HG02885 (cell line): ENCODE results near the gene FAM241A.
"Not testable (repeated sequence)": the region's sequence is repeated elsewhere in the genome, so short reads cannot be mapped to it uniquely, and the experiment has no call there.

Experiments
- ATAC-seq: cut with Tn5 transposase; IDR thresholded peaks from one replicate; pipeline ENCODE4 v1.9.1; 2021; ENCODE audit warnings: mild to moderate bottlenecking; ENCODE audit not compliant: unreplicated experiment, poor library complexity

FAM241A gene

GRCh38 chr4:112171051-112171763 is 26.0 kb downstream of the FAM241A start:
- not testable (repeated sequence) for ATAC-seq

GRCh38 chr4:112172180-112172579 is 26.9 kb downstream of the FAM241A start:
- peak; percentile 86 for ATAC-seq

GRCh38 chr4:112173593-112174558 is 28.6 kb downstream of the FAM241A start:
- ATAC-seq = no peak

DNA sequence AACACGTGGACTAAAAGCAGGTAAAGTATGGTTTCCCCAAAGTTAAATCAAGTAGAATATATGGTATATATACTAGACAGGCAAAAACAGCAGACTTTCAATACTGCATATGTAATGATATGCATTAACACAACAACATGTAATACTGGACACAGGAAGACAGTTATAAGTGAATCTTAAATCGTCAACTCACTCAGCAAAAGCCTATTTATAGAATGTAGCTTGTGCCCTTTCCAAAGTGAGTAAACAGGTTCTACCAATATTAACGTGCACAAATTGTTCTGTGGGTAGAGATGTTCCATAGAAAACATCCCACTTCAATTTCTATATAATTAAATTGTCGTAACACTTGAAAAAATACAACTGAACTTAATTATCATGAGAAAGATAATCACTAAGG is 30.6 kb downstream of the FAM241A start:
- ATAC-seq = no peak

DNA sequence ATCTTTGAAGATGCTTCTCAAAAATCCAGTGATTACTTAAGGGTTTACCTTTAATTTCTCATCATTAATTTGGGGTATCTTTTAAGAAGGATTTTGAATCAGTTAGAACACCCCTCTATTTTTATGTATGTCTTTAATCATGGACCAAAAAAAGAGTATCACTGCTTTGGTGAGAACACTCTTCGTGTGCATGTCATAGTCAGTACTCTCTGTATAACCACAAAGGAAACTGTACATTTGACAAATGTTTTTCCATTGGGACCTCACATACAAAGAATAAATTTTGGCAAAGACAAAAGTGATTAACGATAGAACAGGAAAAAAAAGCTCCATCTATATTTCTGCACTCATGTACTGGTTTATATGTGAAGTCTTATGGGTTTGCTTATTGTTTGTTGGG is 31.3 kb downstream of the FAM241A start:
- ATAC-seq = peak; percentile 54

DNA sequence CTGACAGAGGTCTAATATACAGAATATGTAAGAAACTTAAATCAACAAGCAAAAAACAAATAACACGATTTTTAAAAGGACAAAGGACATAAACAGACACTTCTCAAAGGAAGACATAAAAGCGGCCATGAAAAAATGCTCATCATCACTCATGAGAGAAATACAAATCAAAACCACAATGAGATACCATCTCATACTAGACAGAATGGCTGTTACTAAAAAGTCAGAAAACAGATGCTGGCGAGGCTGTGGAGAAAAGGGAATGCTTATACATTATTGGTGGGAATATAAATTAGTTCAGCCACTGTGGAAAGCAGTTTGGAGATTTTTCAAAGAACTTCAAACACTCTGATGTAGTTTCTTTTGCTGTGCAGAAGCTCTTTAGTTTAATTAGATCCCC is 33.5 kb downstream of the FAM241A start:
- ATAC-seq = not testable (repeated sequence)

DNA sequence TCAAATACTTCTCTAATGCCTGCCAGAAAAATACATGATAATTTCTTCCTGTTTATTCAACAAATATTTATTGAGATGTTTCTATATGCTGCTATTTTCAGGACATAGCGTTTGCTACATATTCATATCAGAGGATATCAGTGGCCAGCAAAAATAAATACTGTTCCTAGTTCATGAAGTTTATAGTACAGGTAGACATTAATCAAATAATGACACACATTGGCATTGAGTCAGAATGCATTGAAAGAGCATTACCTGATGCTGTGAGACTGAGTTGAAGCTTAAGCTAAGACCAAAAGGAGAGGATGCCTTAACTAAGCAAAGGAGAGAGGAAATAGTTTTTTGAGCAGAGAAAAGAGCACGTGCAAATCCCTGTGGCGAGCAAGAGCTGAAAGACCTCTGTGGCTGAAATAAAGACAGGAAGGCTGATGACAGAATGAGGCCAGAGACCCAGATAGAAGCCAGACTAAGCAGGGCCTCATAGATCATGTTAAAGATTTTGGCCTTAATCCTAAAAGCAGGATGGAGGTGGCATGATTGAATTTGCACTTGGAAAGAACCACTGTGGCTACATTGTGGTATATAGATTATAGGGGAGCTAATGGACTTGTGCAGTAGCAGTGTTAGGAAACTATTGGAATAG is 36.2 kb downstream of the FAM241A start:
- no peak for ATAC-seq

DNA sequence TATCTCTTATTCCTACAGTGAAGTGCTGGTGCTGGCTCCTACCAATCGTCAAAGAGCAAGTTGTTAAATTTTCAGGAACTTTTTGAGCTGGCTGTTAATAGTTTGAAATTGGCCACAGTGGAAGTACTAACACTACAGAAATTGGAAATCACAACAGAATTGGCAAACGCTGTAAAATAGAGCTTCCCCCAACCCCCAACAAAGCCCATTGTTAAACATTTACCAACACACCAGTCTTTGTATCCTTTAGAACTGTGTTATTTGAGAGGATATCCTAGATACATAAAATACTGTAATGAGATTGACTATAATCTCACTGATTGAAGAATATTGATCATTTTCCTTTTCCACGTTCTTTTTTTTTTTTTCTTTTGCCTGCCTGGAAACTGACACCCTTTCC is 37.4 kb downstream of the FAM241A start:
- ATAC-seq = no peak

DNA sequence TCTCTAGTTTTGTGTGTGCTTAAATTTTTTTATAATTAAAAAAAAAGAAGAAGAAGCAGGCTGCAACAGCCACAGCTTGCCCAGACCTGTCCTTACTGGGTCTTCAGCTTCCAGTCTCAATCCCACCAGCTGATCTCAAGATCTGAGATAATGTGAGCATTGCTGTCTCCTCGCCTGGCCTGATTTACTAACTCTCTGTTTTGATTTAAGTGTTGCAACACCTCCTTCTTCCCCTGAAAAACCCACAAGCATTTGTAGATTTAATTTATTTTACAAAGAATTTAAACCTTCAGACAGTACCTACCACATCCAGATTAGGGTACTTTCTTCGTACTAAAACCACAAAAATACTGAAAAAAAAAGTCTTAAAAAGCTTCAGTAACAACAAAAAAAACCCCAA is 38.0 kb downstream of the FAM241A start:
- ATAC-seq = no peak

DNA sequence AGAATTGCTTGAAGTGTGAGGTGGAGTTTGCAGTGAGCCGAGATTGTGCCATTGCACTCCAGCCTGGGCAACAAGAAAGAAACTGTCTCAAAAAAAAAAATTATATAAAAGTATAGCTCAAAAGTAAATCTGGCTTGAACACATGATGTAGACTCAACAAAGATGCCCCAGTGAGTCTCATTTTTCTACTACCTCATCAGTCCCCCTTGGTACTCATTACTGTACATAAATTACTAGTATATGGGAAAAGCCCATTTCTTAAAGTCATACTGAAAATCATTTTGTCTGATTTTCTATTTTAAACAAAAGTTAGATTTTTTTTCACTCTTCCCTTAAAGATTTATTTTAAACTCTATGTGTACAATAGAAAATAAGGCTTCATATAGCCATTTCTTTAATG is 39.2 kb downstream of the FAM241A start:
- no peak for ATAC-seq

- ATAC-seq = peak; percentile 49
Observed at GRCh38 chr4:112185334-112185733, 40.1 kb downstream of the FAM241A start.

DNA sequence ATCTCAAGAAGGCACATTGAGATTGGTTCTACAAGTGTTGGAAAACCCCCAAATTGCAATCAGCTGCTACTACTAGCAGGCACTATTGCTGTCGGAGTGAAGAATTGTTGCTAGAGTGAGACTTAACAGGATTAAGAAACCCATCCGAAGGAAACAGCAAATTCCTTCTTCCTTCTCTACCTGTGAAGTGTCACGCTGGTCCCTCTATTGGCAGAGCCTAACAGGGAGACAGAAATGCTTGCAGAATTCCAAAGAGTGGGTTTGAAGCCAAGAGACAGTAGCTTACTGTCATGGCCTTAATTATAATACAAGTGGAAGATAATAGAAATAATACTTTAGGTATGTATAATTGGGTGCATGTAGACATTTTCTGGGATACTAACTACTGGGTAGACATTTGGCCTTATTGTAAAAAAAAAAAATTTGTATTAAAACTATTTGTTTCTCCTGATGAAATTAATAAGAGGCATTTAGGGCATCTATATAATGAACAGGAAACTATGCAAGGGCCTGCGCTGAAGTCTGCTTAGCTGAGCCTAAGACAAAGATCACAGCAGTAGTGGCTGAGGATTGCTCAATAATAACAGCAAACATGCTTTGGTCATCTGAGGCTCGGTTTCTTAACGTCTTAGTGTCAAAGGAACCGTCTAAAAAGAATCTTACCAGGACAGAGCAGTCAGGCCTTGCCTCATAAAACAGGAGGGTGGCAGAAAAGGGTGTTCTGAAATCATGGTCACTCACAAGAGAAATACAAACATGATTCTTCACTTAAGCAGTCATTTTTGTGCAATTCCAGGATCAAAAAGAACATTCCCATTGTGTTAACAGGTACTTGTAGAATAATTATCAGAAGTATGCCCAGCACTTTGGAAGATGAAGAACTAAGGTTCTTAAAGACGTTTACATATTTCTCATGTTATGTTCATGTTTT is 40.8 kb downstream of the FAM241A start:
- ATAC-seq = no peak

DNA sequence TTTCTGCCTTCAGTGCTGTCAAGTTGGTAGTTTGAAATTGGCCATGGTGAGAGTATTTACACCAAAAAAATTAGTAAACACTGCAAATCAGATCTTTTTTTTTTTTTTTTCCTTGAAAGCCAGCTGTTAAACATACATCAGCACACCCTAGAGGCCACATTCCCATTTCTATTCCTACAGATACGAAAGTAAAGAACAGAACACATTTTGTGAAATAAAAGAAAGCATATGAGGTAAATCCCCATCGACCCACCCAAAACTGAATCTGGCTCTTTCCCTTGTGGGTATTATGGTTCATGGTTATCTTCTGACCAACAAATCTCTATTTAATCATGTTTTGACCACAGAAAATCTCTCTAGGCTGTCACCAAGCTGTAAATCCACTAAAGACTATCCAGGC is 44.5 kb downstream of the FAM241A start:
- no peak for ATAC-seq

- no peak for ATAC-seq
Observed at GRCh38 chr4:112190684-112191083, 45.4 kb downstream of the FAM241A start.

- no peak for ATAC-seq
Observed at GRCh38 chr4:112196461-112196860, 51.2 kb downstream of the FAM241A start.

DNA sequence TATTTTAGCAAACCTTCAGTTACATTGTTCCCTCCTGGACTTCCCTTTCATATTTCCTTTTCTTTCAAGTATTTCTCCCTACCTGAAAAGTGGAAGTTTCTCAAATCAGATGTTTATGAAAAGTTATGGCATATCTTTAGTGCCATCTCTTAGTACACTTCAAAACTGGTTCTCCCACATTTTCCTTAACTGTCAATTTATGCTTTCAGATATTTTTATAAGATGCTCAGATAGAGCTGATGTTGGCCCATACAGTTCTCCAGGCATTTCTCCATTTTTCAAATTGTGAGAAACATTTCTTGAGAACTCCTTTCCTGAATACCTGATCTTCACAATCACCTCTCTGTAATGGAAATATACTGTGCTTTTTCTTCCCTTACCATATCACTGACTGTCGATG is 53.8 kb downstream of the FAM241A start:
- peak; percentile 25 for ATAC-seq

- ATAC-seq = peak; percentile 49
Observed at GRCh38 chr4:112201915-112202505, 56.8 kb downstream of the FAM241A start.

DNA sequence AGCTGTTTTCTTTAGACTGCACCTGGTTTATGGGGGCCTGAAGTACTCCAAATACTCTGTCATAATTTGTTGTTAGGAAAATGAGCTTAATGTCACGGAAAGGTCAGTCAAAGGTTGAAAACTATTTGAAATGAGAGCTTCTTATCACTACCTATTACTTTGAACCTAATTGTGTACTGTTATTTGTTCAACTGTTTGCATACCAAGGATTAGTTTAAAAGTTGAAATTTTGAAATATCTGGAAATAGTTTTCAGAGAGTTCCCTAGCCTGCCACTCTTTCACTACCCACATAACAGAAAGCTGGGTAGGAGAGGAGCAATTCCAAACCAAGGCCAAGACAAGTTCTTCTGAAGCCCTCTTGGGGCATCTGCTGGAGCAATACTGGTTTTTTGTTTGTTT is 58.3 kb downstream of the FAM241A start:
- ATAC-seq = no peak

GRCh38 chr4:112206431-112206830 is 61.2 kb downstream of the FAM241A start:
- no peak for ATAC-seq
